SKM-1 treated with dmso at 0.1 percent for 144 hours (cell line): ENCODE measurements around the gene SH3PXD2A.
A peak's percentile ranks its signal among the peaks of the same experiment; 100 is the strongest.

Experiments used
- DNase-seq: peaks from one replicate; lab custom pipeline; 2025; ENCODE audit not compliant: unreplicated experiment; lab: John Stamatoyannopoulos, UW

Gene SH3PXD2A

GRCh38 chr10:103552856-103553742, 302.3 kb downstream of the SH3PXD2A start:
- no peak for DNase-seq

- peak; percentile 89 for DNase-seq
These were observed 303.5 kb downstream of the SH3PXD2A start for GRCh38 chr10:103551619-103552602.

DNA sequence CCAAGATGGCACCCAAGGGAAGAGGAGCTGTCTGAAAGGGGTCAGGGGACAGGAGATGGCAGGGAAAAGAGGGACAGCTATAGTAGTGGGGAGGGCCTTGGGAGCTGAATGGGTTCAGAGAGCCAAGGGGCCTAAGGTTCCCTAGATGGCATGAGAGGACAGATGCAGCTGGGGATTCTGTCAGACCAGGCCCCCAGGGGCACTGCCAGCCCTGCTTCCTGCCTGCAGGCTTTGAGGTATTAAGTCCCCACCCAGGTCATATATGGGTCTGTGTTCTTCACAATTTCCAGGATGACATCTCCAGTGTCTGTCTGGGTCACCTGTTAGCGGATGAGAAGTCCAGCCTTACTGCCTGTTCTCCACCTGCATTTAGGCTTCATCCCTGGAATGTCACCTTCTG, 305.1 kb downstream of the SH3PXD2A start:
- no peak for DNase-seq

DNA sequence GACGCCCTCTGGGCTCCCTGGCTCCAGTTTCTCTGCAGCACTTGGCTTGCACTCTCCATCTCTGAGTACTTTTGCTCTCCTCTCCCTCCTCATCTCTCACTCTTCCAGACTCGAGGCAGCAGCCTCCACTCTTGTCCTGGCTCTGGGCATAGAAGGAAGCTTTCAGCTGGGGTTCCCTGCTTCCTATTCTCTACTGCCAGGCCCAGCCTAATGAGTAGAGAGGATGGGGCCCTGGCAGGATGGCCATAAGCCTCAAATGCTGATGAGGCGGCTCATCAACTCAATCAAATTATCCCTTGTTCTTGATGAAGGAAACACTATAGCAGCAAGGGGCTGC, 306.1 kb downstream of the SH3PXD2A start:
- no peak for DNase-seq

GRCh38 chr10:103548581-103549348, 306.6 kb downstream of the SH3PXD2A start:
- DNase-seq = no peak

- no peak for DNase-seq
These were observed 307.4 kb downstream of the SH3PXD2A start for GRCh38 chr10:103548006-103548405.

DNA sequence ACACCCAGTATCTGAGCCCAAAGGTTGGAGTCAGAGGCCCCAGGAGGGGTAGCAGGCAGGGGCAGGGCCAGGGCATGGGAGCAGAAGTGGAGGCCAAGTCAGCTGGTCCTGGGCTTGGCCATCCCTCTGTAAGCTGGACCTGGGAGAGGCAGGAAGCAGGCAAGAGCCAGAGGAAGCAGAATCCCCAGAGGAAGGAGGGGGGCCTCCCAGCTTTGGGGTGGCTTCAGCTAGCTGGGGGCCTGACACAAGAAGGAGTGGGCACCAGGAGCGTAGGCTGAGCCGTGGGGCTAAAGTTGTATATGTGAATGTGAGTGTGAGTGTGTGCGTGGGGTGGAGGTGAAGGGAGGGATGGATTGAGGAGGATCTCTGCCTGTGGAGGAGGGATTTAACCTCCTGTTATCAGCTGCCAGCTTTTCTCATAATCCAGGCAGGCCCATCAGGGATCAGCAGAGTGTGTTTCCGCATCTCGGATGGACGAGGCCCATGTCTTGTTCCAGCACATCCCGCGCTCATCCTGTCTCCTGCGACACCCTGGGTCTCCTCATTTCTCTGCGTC, 307.9 kb downstream of the SH3PXD2A start:
- no peak for DNase-seq

DNA sequence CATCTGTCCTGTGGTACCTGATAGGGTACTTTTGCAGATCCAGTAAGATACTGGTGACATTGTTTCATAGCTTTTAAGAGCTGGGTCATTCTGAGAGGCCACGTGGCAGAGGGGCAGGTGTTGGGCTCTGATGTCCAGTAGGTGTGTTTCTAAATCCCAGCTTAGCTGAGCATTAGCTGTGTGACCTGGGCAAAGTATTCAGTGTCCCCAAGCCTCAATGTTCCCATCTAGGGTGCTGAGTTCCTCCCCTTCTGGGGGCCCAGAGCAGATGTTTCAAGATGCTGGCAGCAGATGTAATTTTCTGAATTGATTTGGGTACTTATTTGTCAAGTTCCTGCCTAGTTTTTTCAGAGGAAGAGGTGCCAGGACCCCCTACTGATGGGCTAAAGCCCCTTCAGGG, 309.0 kb downstream of the SH3PXD2A start:
- DNase-seq = no peak

GRCh38 chr10:103545771-103546281, 309.6 kb downstream of the SH3PXD2A start:
- DNase-seq = no peak

DNA sequence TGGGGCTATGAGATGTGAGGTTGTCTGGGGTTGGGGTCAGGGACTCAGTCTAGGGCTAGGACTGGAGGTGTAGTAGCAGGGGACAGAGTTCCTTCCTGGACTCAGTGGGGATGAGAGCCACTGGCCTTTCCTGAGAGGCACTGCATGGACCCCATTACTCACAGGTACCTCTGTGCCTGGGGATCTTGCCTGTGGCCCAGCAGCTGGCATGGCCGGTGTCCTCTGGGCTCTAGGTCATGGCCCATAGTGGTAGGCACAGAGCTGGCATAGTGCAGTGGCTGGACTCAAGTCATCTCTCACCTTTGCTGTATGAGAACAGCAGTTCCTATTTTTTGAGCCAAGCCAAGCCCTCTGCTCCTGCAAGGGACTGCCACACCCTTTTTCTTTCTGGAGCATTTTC, 310.0 kb downstream of the SH3PXD2A start:
- no peak for DNase-seq

DNA sequence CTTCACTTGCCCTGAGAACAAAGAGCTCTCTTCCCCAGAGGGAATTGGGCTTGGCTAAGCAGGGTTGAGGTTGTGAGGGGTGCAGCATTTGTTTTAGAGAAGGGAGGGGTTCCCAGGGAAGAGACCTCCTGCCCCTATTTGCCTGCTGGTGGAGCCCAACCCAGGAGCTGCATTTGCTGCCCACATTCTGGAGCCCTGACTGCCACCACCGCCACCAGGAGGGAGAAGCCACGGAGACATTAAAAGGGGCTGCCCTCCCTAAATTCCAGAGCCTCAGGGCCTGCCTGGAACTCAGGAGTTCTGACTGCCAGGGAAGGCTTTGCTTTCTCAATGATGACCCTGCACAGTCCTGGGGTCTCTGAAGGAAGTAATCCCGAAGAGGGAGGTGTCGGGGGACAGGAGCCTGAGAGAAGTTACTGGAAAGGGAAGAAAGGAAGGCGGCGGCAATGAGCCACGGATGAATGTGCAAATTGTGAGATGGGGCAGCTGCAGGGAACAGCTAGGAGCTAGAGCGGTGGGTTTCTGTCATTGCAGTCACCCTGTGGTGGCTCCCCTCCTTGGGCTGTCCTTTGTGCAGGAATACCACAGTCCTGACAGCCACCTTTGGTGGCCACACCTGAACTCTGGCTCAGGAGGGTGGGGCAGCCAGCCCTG, 310.6 kb downstream of the SH3PXD2A start:
- no peak for DNase-seq
